Ishikawa (cell line): Measurements from ENCODE around the gene HS3ST6.

Experiments used
- EP300 ChIP-seq: IDR thresholded peaks from 2 replicates; pipeline ENCODE4 v1.6.1; 2012; ENCODE audit warnings: borderline replicate concordance
- MAX ChIP-seq: IDR thresholded peaks from 2 replicates; pipeline ENCODE4 v1.6.1; 2012
- REST ChIP-seq: IDR thresholded peaks from 2 replicates; pipeline ENCODE4 v1.6.1; 2012; ENCODE audit warnings: low read depth, mild to moderate bottlenecking
- TAF1 ChIP-seq: IDR thresholded peaks from 2 replicates; pipeline ENCODE4 v1.6.1; 2012; ENCODE audit warnings: low read depth, mild to moderate bottlenecking

GRCh38 chr16:1922357-1922756 lies 4.1 kb upstream of the HS3ST6 start:
- TF ChIP-seq TAF1, result no peak
- no peak for TF ChIP-seq MAX
- TF ChIP-seq REST, result no peak
- no peak for TF ChIP-seq EP300
